Body of pancreas (tissue), 4 donors: Measurements from ENCODE around the gene PLD6.

ENCODE experiments used
- CTCF ChIP-seq, 7 experiments: fragments of 450-650 bp in 4 of 7; fragments of 200-600 bp in 3 of 7; sonication (generic) in 3 of 7; IDR thresholded peaks; one replicate each; pipeline ENCODE4 v1.5.1; 2016 to 2019; ENCODE audit warnings: antibody characterized with exemption in 7 of 7
- POLR2A ChIP-seq, 3 donors: fragments of 450-650 bp; IDR thresholded peaks; one replicate each; pipeline ENCODE4 v1.6.1; 2016; ENCODE audit warnings: antibody characterized with exemption in 3 of 3, mild to moderate bottlenecking in 2 of 3

GRCh38 chr17:17227608-17228520, 21.7 kb upstream of the PLD6 start:
- TF ChIP-seq CTCF (IDR thresholded peaks at IDR 0.05) (no peak), POLR2A (IDR thresholded peaks at IDR 0.05) (no peak)
